ENCODE results near the gene ERICH2.
A peak's percentile ranks its signal among the peaks of the same experiment; 100 is the strongest.

The ERICH2 gene

DNA sequence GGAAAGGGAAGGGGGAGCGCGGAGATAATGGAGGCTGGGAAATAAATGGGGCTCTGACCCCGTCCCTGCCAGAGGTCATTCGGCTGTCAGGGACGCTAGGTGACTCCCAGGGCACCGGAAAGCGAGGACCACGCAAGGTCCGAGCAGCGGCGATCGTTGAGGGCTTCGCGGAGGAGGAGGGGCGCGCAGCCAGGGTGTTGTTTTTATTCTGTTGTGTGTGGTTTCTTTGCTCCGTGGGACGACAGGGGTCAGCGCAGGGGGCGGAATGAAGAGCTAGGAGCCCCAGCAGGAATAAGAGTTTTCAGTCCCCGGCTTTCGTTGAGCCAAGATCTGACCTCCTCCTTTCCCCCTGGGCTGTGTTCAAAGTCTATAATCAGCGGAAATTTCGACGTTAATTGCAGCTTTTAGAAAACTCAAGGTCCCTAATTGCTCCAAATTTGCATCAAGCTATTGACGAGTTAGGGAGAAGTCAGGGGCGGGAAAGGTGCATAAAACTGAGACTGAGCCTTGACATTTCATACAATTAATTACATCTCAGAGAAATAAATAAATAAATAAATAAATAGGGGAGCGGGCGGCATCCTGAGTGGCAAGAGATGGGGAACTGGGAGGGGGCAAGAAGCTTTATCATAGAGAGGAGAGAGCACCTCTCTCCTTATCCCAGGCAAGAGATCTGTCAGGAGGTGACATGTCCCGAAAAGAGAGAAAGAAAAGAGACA, 48.7 kb downstream of the ERICH2 start:
- TF ChIP-seq GATA2 (IDR thresholded peaks at IDR 0.05; ENCODE audit: low read depth, low read length) (no peak), GATA3 (IDR thresholded peaks at IDR 0.05; ENCODE audit: low read depth, low read length) (no peak)

DNA sequence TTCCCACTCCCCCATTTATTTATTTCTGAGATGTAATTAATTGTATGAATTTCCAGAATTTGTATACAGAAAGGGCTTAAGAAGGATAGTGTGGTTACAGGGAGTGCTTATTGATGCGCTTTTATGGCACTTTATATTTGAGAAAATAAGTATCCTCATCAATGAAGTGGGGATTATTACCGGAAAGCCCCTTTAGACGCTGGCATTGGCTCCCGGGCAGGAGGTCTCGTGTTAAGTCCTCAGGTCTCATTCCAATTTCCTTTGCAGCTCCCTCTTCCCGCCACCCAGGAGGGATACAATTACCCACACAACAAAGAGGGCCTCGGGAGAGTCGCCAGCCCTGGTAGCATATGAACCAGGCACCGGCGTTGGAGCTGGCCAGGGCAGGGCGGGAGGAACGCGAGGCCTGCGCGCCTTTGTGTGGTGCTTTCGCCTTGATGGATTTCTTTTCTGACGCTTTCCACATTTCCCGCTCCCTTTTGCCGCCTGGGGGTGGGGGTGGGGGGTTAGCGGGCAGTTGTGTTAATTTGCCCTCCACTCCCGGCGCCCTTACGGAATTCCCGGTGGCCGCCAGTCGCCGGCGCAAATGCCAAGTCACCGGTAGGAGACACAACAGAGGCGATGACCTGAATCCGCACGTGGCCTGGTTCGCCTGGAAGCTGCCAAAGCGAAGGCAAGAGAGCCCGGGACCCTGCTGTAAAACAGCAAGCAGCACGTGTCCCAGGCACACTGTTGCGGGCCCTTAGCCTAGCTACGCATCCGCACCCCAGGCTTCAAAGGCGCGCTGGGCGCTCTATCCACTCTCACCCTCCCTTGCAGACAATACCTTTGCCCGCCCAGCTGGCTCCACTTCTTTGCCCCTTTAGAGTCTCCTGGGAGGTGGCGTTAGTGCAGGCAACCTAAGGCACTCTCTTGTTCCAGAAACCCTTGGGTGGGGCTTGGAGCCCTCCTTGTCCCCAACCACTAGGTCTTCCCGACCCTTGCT, 49.8 kb downstream of the ERICH2 start:
- no peak for TF ChIP-seq GATA2 (IDR thresholded peaks at IDR 0.05; ENCODE audit: low read depth, low read length)
- TF ChIP-seq GATA3 (IDR thresholded peaks at IDR 0.05; ENCODE audit: low read depth, low read length), result no peak

DNA sequence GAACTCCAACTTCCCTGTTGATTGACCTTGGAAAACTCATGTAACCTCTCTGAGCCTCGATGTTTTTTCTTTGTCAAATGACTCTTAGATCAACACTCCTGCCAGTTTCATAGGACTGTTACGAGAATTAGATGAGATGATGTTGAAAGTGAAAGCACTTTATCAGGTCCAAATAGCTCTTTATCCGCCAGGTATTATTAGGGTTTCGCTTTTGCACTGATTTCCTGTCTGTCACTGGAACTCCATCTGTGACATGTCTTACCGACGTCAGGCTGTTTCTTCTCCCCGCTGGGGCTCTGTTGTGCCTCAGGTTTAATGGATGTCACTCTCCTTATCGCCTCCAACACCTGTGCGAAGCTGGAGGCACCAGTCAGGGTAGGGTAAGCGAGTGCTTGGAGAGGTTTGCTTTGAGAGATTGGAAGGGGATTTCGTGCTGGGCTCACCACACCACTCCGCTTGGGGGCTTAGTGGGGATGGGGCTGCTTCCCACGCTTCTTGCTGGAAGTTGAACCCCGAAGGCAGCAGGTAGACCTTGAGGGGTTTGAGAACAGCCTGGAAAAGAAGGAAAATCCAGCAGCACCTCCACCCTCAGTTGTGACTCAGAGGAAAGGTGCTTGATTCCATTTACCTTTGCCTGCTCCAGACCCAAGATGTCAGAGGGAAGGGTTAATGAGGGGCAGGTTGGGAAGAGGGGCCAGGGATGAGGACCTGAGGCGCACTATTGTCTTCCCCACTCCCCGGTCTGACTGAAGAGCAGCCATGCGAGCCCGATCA, 50.8 kb downstream of the ERICH2 start:
- TF ChIP-seq GATA3 (IDR thresholded peaks at IDR 0.05; ENCODE audit: low read depth, low read length) (no peak), GATA2 (IDR thresholded peaks at IDR 0.05; ENCODE audit: low read depth, low read length) (no peak)

DNA sequence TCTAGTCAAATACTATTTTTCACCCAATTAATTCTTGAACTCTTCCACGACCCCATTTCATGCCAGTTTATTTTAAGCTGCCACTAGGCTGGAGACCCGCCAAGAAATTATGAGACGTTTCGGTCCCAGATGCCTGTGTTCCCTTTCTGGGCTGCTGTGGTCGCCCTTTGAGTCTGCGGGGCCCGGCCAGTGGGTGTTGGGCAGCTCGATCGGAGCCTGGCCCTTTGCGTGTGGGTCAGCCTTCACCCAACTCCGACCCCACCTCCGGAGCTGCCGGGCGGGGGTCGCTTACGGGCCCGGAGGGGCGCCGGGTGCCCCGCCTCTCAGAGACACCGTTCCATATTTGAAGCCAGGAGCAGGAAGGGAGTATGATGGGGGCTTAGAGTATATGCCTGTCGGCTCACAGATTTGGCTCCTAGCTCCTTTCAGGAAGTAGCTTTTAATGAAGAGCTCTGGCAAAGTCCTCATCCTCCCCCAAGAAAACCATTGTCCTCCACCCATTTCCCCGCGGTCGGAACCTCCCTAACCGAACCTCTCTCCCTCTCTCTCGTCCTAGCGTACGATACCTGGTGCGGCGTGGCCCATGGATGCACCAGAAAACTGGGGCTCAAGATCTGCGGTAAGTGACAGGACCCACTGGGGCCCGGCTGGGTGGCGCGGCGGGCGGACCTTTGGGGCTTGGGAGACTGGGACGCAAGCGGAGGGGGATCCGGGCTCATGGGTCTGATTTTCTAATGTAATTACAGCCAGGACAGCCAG, 51.5 kb downstream of the ERICH2 start:
- TF ChIP-seq GATA2 (IDR thresholded peaks at IDR 0.05; ENCODE audit: low read depth, low read length) (no peak), GATA3 (IDR thresholded peaks at IDR 0.05; ENCODE audit: low read depth, low read length) (no peak)

DNA sequence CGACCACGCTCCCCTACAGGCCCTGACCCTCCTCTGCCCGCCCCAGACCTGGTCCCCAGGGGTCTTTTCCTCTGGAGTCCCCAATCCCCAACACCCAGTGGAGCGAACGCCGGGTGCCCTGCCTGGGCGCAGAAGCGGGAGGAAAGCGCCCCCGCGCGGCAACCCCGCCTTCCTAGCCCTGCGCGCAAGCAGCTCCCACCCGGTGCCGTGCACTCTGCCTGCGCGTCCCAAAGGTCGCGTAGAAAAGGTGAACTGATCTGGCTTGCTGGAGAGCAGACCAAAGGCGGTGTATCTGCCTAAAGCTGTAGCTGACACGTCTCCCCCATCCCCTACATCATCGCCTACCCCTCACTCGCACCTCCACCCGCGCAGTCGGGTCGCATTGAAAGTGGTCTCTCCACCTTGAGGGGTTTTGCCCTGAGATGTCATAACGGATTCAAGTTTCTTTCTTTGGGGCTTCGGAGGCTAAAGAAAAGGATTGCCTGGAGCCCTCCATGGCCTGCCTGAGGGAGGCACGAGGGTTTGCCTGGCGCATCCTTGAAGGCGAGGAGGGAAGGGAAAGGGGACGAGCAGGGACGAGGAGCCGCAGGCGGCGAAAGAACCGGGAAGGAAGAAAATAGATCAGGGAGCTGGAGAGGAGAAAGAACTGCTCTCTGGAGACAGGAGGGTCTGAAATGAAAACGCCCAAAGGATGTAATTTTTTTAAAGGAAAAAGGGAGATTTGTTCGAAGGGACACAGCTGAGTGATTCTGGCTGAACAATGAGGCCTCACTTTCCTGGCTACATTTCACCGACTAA, 52.3 kb downstream of the ERICH2 start:
- TF ChIP-seq GATA2 (IDR thresholded peaks at IDR 0.05; ENCODE audit: low read depth, low read length), result no peak
- TF ChIP-seq GATA3 (IDR thresholded peaks at IDR 0.05; ENCODE audit: low read depth, low read length), result no peak

DNA sequence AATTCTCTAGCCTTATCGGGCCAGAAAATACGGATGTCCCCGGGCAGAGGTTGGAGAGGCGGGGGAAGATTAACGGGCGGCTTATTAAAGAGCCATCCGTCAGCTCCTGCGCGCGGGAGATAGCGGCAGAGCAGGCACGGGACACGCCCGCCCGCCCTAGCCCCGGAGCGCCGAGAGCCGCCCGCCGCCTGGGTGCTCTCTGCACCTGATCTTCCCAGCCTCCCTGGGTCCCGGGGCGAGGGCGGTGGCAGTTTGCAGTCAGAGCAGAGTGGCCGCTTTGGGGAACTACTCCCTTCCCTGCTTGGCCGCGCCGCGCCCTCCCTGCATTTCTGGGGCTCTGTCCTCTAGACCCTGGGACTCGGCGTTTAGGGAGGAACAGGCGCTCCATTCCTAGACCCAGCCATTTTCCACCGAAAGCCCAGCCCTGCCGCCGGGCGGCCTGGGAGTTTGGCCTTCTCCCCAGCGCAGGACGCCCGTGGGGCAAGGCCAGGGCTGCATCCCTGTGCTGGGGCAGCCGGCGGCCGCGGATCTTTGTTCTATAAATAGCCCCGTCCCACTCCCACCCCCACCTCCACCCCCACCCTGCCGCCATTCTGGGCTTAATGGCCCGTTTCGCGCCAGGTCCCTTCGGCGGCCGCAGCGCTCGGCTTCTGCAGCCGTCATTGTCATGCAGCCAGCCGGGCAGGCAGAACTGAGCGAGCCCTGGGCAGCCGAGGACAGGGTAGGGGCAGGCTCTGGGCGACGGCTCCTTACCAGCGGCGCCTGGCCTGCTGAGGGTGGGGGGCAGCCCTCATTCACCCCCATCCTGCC, 53.1 kb downstream of the ERICH2 start:
- TF ChIP-seq GATA3 (IDR thresholded peaks at IDR 0.05; ENCODE audit: low read depth, low read length) (no peak), GATA2 (IDR thresholded peaks at IDR 0.05; ENCODE audit: low read depth, low read length) (0 out of 2 replicates have a peak, but pooled peaks have one; percentile 20)

DNA sequence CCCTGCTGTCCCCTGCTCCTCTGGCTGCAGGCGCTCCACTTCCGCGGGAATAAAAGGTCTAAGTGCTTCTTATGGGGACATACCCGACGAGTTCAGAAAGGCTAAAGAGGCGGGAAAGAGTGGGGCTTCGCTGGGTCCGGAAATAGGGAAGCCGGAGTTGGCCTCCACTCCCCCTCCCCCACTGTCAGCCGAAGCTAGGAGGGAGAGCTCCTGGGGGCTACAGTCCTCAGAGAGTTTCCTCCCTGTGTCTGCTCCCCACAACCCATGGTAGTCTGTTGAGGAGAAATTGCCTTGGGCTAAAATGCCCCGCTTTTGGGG, 53.7 kb downstream of the ERICH2 start:
- TF ChIP-seq GATA3 (IDR thresholded peaks at IDR 0.05; ENCODE audit: low read depth, low read length) (no peak), GATA2 (IDR thresholded peaks at IDR 0.05; ENCODE audit: low read depth, low read length) (no peak)

DNA sequence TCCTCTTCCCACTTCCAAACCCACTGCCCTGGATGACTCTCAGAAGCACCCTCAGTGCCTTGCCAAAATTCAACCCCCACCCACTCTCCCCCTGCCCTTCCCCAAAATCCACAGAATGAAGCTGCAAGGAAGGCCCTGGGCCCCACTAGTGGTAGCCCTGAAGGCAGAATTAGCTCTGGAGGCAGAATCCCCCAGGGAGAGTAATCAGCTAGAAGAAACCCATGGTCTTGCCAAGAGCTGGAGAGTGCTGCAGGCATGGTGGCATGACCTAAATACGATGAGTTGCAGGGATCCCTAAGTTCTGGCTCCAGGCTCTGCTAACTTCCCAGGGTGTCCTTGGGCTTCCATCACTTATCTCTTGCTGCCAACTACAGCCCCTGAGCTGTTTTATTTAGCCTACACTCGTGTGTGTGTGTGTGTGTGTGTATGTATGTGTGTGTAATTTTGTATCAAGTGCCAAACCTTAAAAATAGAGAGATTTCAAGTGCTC, 54.4 kb downstream of the ERICH2 start:
- TF ChIP-seq GATA2 (IDR thresholded peaks at IDR 0.05; ENCODE audit: low read depth, low read length) (no peak), GATA3 (IDR thresholded peaks at IDR 0.05; ENCODE audit: low read depth, low read length) (no peak)

DNA sequence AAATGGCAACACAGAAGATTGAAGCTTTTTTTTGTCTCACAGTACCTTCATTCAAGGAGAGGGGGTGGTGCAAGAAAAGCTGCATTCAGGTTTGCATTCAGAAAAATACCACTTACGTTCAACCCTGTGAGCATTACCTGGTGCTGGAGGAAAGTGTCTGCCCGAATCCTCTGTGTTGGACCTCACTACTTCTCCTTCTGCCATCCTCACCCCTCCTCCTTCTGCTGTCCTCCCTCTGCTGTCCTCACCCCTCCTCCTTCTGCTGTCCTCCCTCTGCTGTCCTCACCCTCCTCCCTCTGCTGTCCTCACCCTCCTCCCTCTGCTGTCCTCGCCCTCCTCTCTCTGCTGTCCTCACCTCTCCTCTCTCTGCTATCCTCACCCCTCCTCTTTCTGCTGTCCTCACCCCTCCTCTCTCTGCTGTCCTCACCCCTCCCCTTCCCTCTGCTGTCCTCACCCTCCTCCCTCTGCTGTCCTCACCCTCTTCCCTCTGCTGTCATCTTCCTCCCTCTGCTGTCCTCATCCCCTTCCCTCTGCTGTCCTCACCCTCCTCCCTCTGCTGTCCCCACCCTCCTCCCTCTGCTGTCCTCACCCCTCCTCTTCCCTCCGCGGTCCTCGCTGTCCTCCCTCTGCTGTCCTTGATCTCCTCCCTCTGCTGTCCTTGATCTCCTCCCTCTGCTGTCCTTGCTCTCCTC, 57.8 kb downstream of the ERICH2 start:
- TF ChIP-seq GATA2 (IDR thresholded peaks at IDR 0.05; ENCODE audit: low read depth, low read length), result no peak
- no peak for TF ChIP-seq GATA3 (IDR thresholded peaks at IDR 0.05; ENCODE audit: low read depth, low read length)

DNA sequence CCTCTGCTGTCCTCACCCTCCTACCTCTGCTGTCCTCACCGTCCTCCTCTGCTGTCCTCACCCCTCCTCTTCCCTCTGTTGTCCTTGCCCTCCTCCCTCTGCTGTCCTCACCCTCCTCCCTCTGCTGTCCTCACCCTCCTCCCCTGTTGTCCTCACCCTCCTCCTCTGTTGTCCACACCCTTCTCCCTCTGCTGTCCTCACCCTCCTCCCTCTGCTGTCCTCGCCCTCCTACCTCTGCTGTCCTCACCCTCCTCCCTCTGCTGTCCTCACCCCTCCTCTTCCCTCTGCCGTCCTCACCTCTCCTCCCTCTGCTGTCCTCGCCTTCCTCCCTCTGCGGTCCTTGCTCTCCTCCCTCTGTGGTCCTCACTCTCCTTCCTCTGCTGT, 58.3 kb downstream of the ERICH2 start:
- no peak for TF ChIP-seq GATA3 (IDR thresholded peaks at IDR 0.05; ENCODE audit: low read depth, low read length)
- TF ChIP-seq GATA2 (IDR thresholded peaks at IDR 0.05; ENCODE audit: low read depth, low read length), result no peak

DNA sequence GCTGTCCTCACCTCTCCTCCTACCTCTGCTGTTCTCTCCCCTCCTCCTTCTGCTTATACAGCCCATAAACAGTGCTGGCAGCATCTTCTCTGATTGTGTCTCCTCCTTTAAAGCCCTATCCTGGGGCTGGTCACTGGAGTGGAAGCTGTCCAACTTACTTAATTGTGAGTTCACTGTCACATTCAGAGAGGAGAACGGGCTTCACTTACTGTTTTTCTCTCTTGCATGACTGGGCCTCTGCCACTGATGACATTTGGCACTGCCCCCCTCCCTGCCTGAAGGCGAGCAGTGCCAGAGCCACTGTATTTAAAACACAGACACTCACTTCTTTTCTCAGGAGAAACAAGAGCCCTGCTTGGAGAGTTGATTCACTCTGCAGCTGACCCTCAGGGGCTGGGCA, 58.9 kb downstream of the ERICH2 start:
- TF ChIP-seq GATA3 (IDR thresholded peaks at IDR 0.05; ENCODE audit: low read depth, low read length) (no peak), GATA2 (IDR thresholded peaks at IDR 0.05; ENCODE audit: low read depth, low read length) (no peak)

Data from SH-SY5Y (cell line).